ENCODE data around the gene KRT73. TPM values are rescaled to one million over a fixed set of nuclear protein-coding genes. Genes with fewer than 3 reads are reported as not detected.

KRT73 gene
- total and polyA plus RNA-seq, 2 experiments from 2014 or later, result not detected

DNA sequence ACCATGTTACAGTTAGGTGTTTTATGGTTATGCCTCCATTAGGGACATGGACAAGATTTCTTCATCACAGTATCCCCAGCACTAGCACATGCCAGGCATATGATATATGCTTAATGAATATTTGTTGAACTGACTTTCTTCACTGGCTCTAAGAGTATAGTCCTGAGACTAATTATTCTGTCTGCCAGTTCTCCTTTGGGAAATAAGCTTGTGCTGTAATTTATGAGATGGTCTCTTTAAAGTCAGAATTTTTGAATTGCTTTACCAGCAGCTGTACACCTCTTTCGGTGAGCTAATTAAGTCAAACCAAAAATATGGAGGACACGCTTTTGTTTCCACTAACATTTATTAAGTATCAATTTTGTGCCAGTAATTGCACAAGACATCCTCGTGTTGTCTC, 12.3 kb downstream of the KRT73 start:
- 75% methylated on average over 3 of the region's 3 CpGs for WGBS (ENCODE audit: low lambda C conversion rate, missing lambda C conversion rate)

DNA sequence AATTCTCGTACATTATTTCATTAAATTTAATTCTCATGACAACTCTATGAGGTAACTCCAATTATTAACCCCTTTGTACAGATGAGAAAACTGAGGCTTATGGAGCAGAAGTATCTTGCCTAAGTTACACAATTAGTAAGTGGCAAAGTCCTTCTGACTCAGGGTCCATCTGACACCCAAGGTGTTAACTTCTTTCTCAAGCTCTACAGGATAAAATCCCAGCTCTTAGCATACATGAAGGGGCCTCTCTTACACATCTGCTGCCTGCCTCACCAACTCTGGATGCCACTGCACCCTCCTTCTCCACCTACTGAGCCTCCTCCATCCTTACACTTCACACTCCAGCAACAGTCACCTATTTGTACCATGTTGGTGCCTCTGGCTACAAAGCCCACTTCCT, 12.8 kb downstream of the KRT73 start:
- DNase-seq (ENCODE audit: low spot score), result no peak
- no peak overlapping the region for H3K4me2 ChIP-seq
- H3K36me3 ChIP-seq (replicated peaks; ENCODE audit: insufficient read depth, low read depth), result no peaks in the 10 kb centered on the region
- WGBS (ENCODE audit: low lambda C conversion rate, missing lambda C conversion rate), result 88% methylated on average over 1 of the region's 1 CpG
- no peaks in the 10 kb centered on the region for H3K9me2 ChIP-seq (replicated peaks; ENCODE audit: insufficient read depth)
- no peak overlapping the region for H2AFZ ChIP-seq
- H3K27me3 ChIP-seq, result peaks cover 31% of the 10 kb centered on the region
- no peaks in the 10 kb centered on the region for H3K9me3 ChIP-seq (ENCODE audit: low read depth)
- no peak for TF ChIP-seq EZH2phosphoT487 (IDR thresholded peaks at IDR 0.05; ENCODE audit: low read depth, severe bottlenecking, unreplicated experiment)
- TF ChIP-seq, protein P1, sequence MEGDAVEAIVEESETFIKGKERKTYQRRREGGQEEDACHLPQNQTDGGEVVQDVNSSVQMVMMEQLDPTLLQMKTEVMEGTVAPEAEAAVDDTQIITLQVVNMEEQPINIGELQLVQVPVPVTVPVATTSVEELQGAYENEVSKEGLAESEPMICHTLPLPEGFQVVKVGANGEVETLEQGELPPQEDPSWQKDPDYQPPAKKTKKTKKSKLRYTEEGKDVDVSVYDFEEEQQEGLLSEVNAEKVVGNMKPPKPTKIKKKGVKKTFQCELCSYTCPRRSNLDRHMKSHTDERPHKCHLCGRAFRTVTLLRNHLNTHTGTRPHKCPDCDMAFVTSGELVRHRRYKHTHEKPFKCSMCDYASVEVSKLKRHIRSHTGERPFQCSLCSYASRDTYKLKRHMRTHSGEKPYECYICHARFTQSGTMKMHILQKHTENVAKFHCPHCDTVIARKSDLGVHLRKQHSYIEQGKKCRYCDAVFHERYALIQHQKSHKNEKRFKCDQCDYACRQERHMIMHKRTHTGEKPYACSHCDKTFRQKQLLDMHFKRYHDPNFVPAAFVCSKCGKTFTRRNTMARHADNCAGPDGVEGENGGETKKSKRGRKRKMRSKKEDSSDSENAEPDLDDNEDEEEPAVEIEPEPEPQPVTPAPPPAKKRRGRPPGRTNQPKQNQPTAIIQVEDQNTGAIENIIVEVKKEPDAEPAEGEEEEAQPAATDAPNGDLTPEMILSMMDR (IDR thresholded peaks at IDR 0.05; ENCODE audit: poor library complexity), result no peak
- TF ChIP-seq EZH2 (IDR thresholded peaks at IDR 0.05; ENCODE audit: borderline replicate concordance), result no peak
- no peaks in the 10 kb centered on the region for H3K79me2 ChIP-seq
- H4K20me1 ChIP-seq (ENCODE audit: insufficient read depth, poor library complexity, severe bottlenecking), result no peaks in the 10 kb centered on the region
- H3K27ac ChIP-seq, result no peak overlapping the region
- H3K4me3 ChIP-seq, result no peak overlapping the region
- no peaks in the 10 kb centered on the region for H3K4me1 ChIP-seq (ENCODE audit: insufficient read depth)

More for the DNA sequence above, 12.3 kb downstream of the KRT73 start:
- no peaks in the 10 kb centered on the region for H4K20me1 ChIP-seq (ENCODE audit: insufficient read depth, poor library complexity, severe bottlenecking)
- H3K27me3 ChIP-seq, result peaks cover 37% of the 10 kb centered on the region
- H3K36me3 ChIP-seq (replicated peaks; ENCODE audit: insufficient read depth, low read depth), result no peaks in the 10 kb centered on the region
- H2AFZ ChIP-seq, result no peak overlapping the region
- no peak overlapping the region for H3K4me3 ChIP-seq
- no peaks in the 10 kb centered on the region for H3K4me1 ChIP-seq (ENCODE audit: insufficient read depth)
- H3K9me2 ChIP-seq (replicated peaks; ENCODE audit: insufficient read depth), result no peaks in the 10 kb centered on the region
- no peak overlapping the region for H3K27ac ChIP-seq
- no peak overlapping the region for H3K4me2 ChIP-seq
- no peak for DNase-seq (ENCODE audit: low spot score)
- TF ChIP-seq EZH2 (IDR thresholded peaks at IDR 0.05; ENCODE audit: borderline replicate concordance), result no peak
- TF ChIP-seq EZH2phosphoT487 (IDR thresholded peaks at IDR 0.05; ENCODE audit: low read depth, severe bottlenecking, unreplicated experiment), result no peak
- TF ChIP-seq, protein P1 (IDR thresholded peaks at IDR 0.05; ENCODE audit: poor library complexity), result no peak
- H3K79me2 ChIP-seq, result no peaks in the 10 kb centered on the region
- H3K9me3 ChIP-seq (ENCODE audit: low read depth), result no peaks in the 10 kb centered on the region

DNA sequence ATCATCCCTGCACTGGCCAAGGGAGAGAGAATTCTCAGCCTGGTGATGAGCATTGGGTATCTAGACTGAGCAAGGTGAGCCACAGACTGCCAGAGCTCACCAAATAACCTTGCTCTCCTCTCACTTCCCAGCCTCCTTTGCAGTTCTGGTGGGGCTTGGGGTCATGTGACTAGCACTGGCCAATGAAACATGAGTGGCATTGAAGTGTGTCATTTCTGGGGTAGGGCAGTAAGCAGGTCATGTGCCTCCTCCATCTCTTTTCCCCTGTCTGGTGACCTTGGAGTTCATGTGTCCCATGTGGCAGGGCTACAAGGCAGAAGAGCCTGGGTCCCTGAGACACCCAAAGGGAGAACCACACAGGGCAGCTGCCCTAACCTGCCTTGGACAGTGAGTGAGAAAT, 13.5 kb downstream of the KRT73 start:
- no peak overlapping the region for H3K4me3 ChIP-seq
- DNase-seq (ENCODE audit: low spot score), result no peak
- H3K4me2 ChIP-seq, result no peak overlapping the region
- H3K79me2 ChIP-seq, result no peaks in the 10 kb centered on the region
- H3K4me1 ChIP-seq (ENCODE audit: insufficient read depth), result no peaks in the 10 kb centered on the region
- H3K36me3 ChIP-seq (replicated peaks; ENCODE audit: insufficient read depth, low read depth), result no peaks in the 10 kb centered on the region
- H4K20me1 ChIP-seq (ENCODE audit: insufficient read depth, poor library complexity, severe bottlenecking), result no peaks in the 10 kb centered on the region
- H3K27me3 ChIP-seq, result peaks cover 27% of the 10 kb centered on the region
- TF ChIP-seq EZH2phosphoT487 (IDR thresholded peaks at IDR 0.05; ENCODE audit: low read depth, severe bottlenecking, unreplicated experiment) (no peak), EZH2 (IDR thresholded peaks at IDR 0.05; ENCODE audit: borderline replicate concordance) (no peak)
- TF ChIP-seq, protein P1 (IDR thresholded peaks at IDR 0.05; ENCODE audit: poor library complexity), result no peak
- H3K27ac ChIP-seq, result no peak overlapping the region
- no peaks in the 10 kb centered on the region for H3K9me3 ChIP-seq (ENCODE audit: low read depth)
- no peaks in the 10 kb centered on the region for H3K9me2 ChIP-seq (replicated peaks; ENCODE audit: insufficient read depth)
- no peak overlapping the region for H2AFZ ChIP-seq

DNA sequence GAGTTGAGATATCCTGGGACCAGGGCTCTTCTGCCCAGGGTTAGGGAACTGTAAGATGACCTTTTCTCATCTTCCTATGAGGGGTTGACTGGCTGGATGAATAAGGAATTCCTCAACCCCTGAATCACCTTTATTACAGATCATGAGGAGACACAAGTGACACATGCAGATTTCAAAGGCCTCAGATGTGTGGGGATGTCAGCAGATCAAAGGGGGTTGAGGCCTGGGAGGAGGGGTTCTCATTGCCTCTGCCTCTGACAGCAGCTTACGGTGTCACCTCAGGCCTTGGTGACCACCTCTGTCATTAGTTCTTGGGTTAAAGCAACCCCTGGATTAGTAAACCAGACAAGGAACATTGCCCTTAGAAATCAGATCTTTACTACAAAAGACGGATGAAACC, 15.0 kb downstream of the KRT73 start:
- H3K27ac ChIP-seq, result no peak overlapping the region
- DNase-seq (ENCODE audit: low spot score), result no peak
- no peak overlapping the region for H3K4me2 ChIP-seq
- H2AFZ ChIP-seq, result no peak overlapping the region
- H3K4me3 ChIP-seq, result no peak overlapping the region
- peaks cover 14% of the 10 kb centered on the region for H3K27me3 ChIP-seq
- TF ChIP-seq EZH2 (IDR thresholded peaks at IDR 0.05; ENCODE audit: borderline replicate concordance), result no peak
- TF ChIP-seq, protein P1 (IDR thresholded peaks at IDR 0.05; ENCODE audit: poor library complexity), result no peak
- no peak for TF ChIP-seq EZH2phosphoT487 (IDR thresholded peaks at IDR 0.05; ENCODE audit: low read depth, severe bottlenecking, unreplicated experiment)
- no peaks in the 10 kb centered on the region for H4K20me1 ChIP-seq (ENCODE audit: insufficient read depth, poor library complexity, severe bottlenecking)
- WGBS (ENCODE audit: low lambda C conversion rate, missing lambda C conversion rate), result 64% methylated on average over 2 of the region's 2 CpGs
- H3K36me3 ChIP-seq (replicated peaks; ENCODE audit: insufficient read depth, low read depth), result no peaks in the 10 kb centered on the region
- H3K9me2 ChIP-seq (replicated peaks; ENCODE audit: insufficient read depth), result no peaks in the 10 kb centered on the region
- no peaks in the 10 kb centered on the region for H3K4me1 ChIP-seq (ENCODE audit: insufficient read depth)
- H3K79me2 ChIP-seq, result no peaks in the 10 kb centered on the region
- no peaks in the 10 kb centered on the region for H3K9me3 ChIP-seq (ENCODE audit: low read depth)
